OCI-LY3 (cell line): ENCODE measurements around the gene FOXRED1.
"Not testable (repeated sequence)": the region's sequence is repeated elsewhere in the genome, so short reads cannot be mapped to it uniquely, and the experiment has no call there.

Experiments used
- H2AFZ ChIP-seq: fragments of 200-600, 300-600 bp; shearing (Covaris generic); 2 replicates; pipeline ENCODE4 v1.6.0; 2014; ENCODE audit warnings: antibody characterized with exemption, low read depth, low read length
- H3K27ac ChIP-seq: fragments of 200-600, 300-600 bp; sonication (generic); 2 replicates; pipeline ENCODE4 v1.5.1; 2014; ENCODE audit warnings: mild to moderate bottlenecking, low read length, moderate library complexity, mixed read lengths
- H3K27me3 ChIP-seq: fragments of 200-600, 300-600 bp; sonication (generic); 2 replicates; pipeline ENCODE4 v1.6.1; 2014; ENCODE audit warnings: low read depth, low read length, mixed read lengths
- H3K36me3 ChIP-seq: fragments of 200-600, 300-600 bp; sonication (generic); replicated peaks from 2 replicates; pipeline ENCODE3; 2014; ENCODE audit warnings: low read depth, low read length, mixed read lengths
- H3K4me1 ChIP-seq: fragments of 300-600, 200-600 bp; sonication (generic); 2 replicates; pipeline ENCODE4 v1.6.1; 2014; ENCODE audit warnings: low read length, mixed read lengths
- H3K4me2 ChIP-seq: fragments of 200-600, 300-600 bp; sonication (generic); 2 replicates; pipeline ENCODE4 v1.6.1; 2014; ENCODE audit warnings: low read length, mixed read lengths
- H3K4me3 ChIP-seq: fragments of 300-600, 200-600 bp; sonication (generic); 2 replicates; pipeline ENCODE4 v1.5.1; 2014; ENCODE audit warnings: antibody characterized with exemption, mild to moderate bottlenecking, low read length, moderate library complexity
- H3K79me2 ChIP-seq: fragments of 300-600, 200-600 bp; shearing (Covaris generic); 2 replicates; pipeline ENCODE4 v1.6.1; 2014; ENCODE audit warnings: mild to moderate bottlenecking, low read length, mixed read lengths
- H3K9ac ChIP-seq: fragments of 300-600, 200-600 bp; shearing (Covaris generic); 2 replicates; pipeline ENCODE4 v1.6.0; 2014; ENCODE audit warnings: mild to moderate bottlenecking, low read length, moderate library complexity
- H3K9me3 ChIP-seq: fragments of 200-600, 300-600 bp; shearing (Covaris generic); 2 replicates; pipeline ENCODE4 v1.6.1; 2014; ENCODE audit warnings: low read length, mixed read lengths; ENCODE audit not compliant: insufficient read depth
- H4K20me1 ChIP-seq: fragments of 200-600, 300-600 bp; sonication (generic); 2 replicates; pipeline ENCODE4 v1.6.1; 2016; ENCODE audit warnings: low read length, mixed read lengths; ENCODE audit not compliant: insufficient read depth
- CTCF ChIP-seq: fragments of 200-600, 300-600 bp; sonication (generic); IDR thresholded peaks from 2 replicates; pipeline ENCODE4 v1.5.1; 2014; ENCODE audit warnings: antibody characterized with exemption, low read length, low read depth
- EZH2phosphoT487 ChIP-seq: fragments of 200-600 bp; shearing (Covaris generic); IDR thresholded peaks from 2 replicates; pipeline ENCODE4 v1.6.1; 2018; ENCODE audit warnings: antibody characterized with exemption, mixed run types, low read depth

FOXRED1 gene

GRCh38 chr11:126233391-126233790, 35.6 kb upstream of the FOXRED1 start:
- Histone ChIP-seq H3K36me3 (no peaks in the 10 kb centered on the region), H3K79me2 (no peaks in the 10 kb centered on the region)

GRCh38 chr11:126246636-126247035, 22.3 kb upstream of the FOXRED1 start:
- H2AFZ ChIP-seq = no peak overlapping the region
- no peak overlapping the region for H3K4me3 ChIP-seq
- H3K27me3 ChIP-seq = no peaks in the 10 kb centered on the region
- no peaks in the 10 kb centered on the region for H3K9me3 ChIP-seq
- H3K4me1 ChIP-seq = no peaks in the 10 kb centered on the region
- H3K36me3 ChIP-seq = peaks cover 2% of the 10 kb centered on the region
- no peaks in the 10 kb centered on the region for H3K79me2 ChIP-seq
- no peaks in the 10 kb centered on the region for H4K20me1 ChIP-seq
- H3K27ac ChIP-seq = no peak overlapping the region
- TF ChIP-seq CTCF (no peak), EZH2phosphoT487 (no peak)
- H3K9ac ChIP-seq = no peak overlapping the region
- H3K4me2 ChIP-seq = no peak overlapping the region

More at GRCh38 chr11:126233391-126233790, 35.6 kb upstream of the FOXRED1 start:
- TF ChIP-seq EZH2phosphoT487 (no peak), CTCF (no peak)
- Histone ChIP-seq H3K9me3 (no peaks in the 10 kb centered on the region), H3K4me1 (no peaks in the 10 kb centered on the region), H2AFZ (no peak overlapping the region), H3K27me3 (no peaks in the 10 kb centered on the region), H3K27ac (no peak overlapping the region), H3K4me2 (no peak overlapping the region), H3K4me3 (no peak overlapping the region), H4K20me1 (no peaks in the 10 kb centered on the region), H3K9ac (no peak overlapping the region)

- Histone ChIP-seq H3K9ac (no peak overlapping the region), H4K20me1 (no peaks in the 10 kb centered on the region), H3K4me3 (no peak overlapping the region), H3K9me3 (no peaks in the 10 kb centered on the region), H3K36me3 (peaks cover 6% of the 10 kb centered on the region), H3K79me2 (no peaks in the 10 kb centered on the region), H2AFZ (no peak overlapping the region), H3K27me3 (no peaks in the 10 kb centered on the region), H3K4me1 (no peaks in the 10 kb centered on the region), H3K4me2 (no peak overlapping the region), H3K27ac (no peak overlapping the region)
- TF ChIP-seq CTCF = no peak
- TF ChIP-seq EZH2phosphoT487 = no peak
Observed at GRCh38 chr11:126253265-126253664, 15.7 kb upstream of the FOXRED1 start.

- TF ChIP-seq EZH2phosphoT487 = no peak
- no peak for TF ChIP-seq CTCF
- Histone ChIP-seq H3K4me3 (no peak overlapping the region), H3K9me3 (no peaks in the 10 kb centered on the region), H3K27me3 (no peaks in the 10 kb centered on the region), H3K36me3 (peaks cover 11% of the 10 kb centered on the region), H3K4me2 (no peak overlapping the region), H3K4me1 (no peaks in the 10 kb centered on the region), H2AFZ (no peak overlapping the region), H3K79me2 (no peaks in the 10 kb centered on the region), H4K20me1 (no peaks in the 10 kb centered on the region), H3K27ac (no peak overlapping the region), H3K9ac (no peak overlapping the region)
Observed at GRCh38 chr11:126254819-126255218, 14.1 kb upstream of the FOXRED1 start.

- H3K4me1 ChIP-seq, H3K27me3 ChIP-seq, H3K9ac ChIP-seq, H3K9me3 ChIP-seq, H3K4me2 ChIP-seq, H2AFZ ChIP-seq, H3K27ac ChIP-seq, H3K79me2 ChIP-seq, H4K20me1 ChIP-seq, H3K4me3 ChIP-seq: not testable (repeated sequence)
- peaks cover 14% of the 10 kb centered on the region for H3K36me3 ChIP-seq
Observed at GRCh38 chr11:126255507-126255906, 13.4 kb upstream of the FOXRED1 start.
